PFSK-1 (cell line): ENCODE results near the gene GMDS.

Experiments
- POLR2AphosphoS5 ChIP-seq: IDR thresholded peaks from 2 replicates; pipeline ENCODE4 v1.6.1; 2012; ENCODE audit warnings: low read depth, mild to moderate bottlenecking, control low read depth, low read length, moderate library complexity
- TAF1 ChIP-seq: IDR thresholded peaks from 2 replicates; pipeline ENCODE4 v1.6.1; 2012; ENCODE audit warnings: low read length, control low read depth, borderline replicate concordance; ENCODE audit not compliant: insufficient read depth
- TF ChIP-seq, protein P1 (sequence below), 2 experiments: IDR thresholded peaks; 2 replicates each; pipeline versions ENCODE4 v1.6.1 to v1.8.0; 2011 to 2012; ENCODE audit warnings: low read depth in 2 of 2, low read length in 2 of 2, control low read depth in 1 of 2, inconsistent platforms in 1 of 2, mild to moderate bottlenecking in 1 of 2, moderate library complexity in 1 of 2; ENCODE audit not compliant: insufficient read depth in 1 of 2

DNA sequence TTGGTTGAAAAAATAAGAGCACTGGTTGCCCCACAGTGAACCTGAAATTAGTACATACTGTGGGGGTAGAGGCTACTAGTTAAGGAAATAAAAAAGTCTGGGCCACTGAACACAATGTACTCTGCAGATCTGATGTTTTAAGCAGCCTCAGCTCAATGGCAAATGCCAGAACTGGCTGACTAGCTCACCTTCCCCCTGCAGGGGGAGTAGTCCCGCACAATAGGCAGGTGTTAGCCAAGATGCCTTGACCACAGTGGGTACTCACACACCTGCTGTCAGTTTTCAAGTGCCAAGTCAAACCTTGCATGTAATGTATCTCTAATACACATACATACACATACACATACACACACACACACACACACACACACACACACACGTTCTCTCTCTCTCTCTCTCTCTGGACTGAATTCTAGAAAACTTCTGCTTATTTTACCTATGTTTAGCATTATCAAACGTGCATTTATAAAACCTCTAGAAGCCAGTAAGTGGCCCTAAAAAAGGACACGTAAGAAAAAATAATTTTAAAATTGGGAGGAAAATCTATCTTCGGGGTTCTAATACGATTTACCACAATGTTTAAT, 36.1 kb downstream of the GMDS start:
- TF ChIP-seq, protein P1, sequence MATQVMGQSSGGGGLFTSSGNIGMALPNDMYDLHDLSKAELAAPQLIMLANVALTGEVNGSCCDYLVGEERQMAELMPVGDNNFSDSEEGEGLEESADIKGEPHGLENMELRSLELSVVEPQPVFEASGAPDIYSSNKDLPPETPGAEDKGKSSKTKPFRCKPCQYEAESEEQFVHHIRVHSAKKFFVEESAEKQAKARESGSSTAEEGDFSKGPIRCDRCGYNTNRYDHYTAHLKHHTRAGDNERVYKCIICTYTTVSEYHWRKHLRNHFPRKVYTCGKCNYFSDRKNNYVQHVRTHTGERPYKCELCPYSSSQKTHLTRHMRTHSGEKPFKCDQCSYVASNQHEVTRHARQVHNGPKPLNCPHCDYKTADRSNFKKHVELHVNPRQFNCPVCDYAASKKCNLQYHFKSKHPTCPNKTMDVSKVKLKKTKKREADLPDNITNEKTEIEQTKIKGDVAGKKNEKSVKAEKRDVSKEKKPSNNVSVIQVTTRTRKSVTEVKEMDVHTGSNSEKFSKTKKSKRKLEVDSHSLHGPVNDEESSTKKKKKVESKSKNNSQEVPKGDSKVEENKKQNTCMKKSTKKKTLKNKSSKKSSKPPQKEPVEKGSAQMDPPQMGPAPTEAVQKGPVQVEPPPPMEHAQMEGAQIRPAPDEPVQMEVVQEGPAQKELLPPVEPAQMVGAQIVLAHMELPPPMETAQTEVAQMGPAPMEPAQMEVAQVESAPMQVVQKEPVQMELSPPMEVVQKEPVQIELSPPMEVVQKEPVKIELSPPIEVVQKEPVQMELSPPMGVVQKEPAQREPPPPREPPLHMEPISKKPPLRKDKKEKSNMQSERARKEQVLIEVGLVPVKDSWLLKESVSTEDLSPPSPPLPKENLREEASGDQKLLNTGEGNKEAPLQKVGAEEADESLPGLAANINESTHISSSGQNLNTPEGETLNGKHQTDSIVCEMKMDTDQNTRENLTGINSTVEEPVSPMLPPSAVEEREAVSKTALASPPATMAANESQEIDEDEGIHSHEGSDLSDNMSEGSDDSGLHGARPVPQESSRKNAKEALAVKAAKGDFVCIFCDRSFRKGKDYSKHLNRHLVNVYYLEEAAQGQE (IDR thresholded peaks at IDR 0.05; ENCODE audit: insufficient read depth in 1 of 2, low read depth in 2 of 2, low read length in 2 of 2), result no peak
- no peak for TF ChIP-seq POLR2AphosphoS5
- no peak for TF ChIP-seq TAF1
